Cardiac septum (tissue), 1 donor: ENCODE results near the gene MGAT1. TPM values are rescaled to one million over a fixed set of nuclear protein-coding genes. Genes with fewer than 3 reads are reported as not detected.

Experiments used
- DNase-seq: peaks from one replicate; pipeline ENCODE4 v3.0.0-alpha.2; 2020; ENCODE audit warnings: low spot score
- intact Hi-C: fragments of 100-400 bp; cut with DNase I; formaldehyde crosslinking; loops from one replicate; pipeline ENCODE4 v1.14.0; 2022
- total RNA-seq: library from RNA; stranded (reverse); fragmentation: NEBNext Ultra II Directional; extraction: Animal tissue kit (Norgen Biotek cat#: 25700); gene quantifications from one replicate; pipeline ENCODE4 v1.2.1, GENCODE V29; 2021
- donor health status: DM: no; HTN: no; CAD: no.

Gene MGAT1
- total RNA-seq, 1 donor from 2014 or later: 66.0 TPM

- intact Hi-C loops: no loop called here
- no peak for DNase-seq
These were observed 23.3 kb upstream of the MGAT1 start for GRCh38 chr5:180825768-180826525.

- intact Hi-C loops: no loop called here
- DNase-seq: no peak
These were observed 22.2 kb upstream of the MGAT1 start for GRCh38 chr5:180824630-180825476.

- no peak for DNase-seq
- intact Hi-C loops: no loop called here
These were observed 21.5 kb upstream of the MGAT1 start for GRCh38 chr5:180823940-180824629.

GRCh38 chr5:180823346-180823745 lies 20.7 kb upstream of the MGAT1 start:
- intact Hi-C loops: no loop called here
- DNase-seq: no peak

GRCh38 chr5:180821538-180821937 lies 18.9 kb upstream of the MGAT1 start:
- DNase-seq: no peak
- intact Hi-C loops: no loop called here

GRCh38 chr5:180820788-180821321 lies 18.2 kb upstream of the MGAT1 start:
- intact Hi-C loops: no loop called here
- no peak for DNase-seq

GRCh38 chr5:180818677-180819341 lies 16.2 kb upstream of the MGAT1 start:
- intact Hi-C loops: loop anchor here (10.0 kb wide), 1 partner anchor 426 kb away; the partner anchor contains the start of gene RACK1
- DNase-seq: no peak

- DNase-seq: no peak
- intact Hi-C loops: loop anchor here (10.0 kb wide), 1 partner anchor 427 kb away; the partner anchor contains the start of gene RACK1
These were observed 15.5 kb upstream of the MGAT1 start for GRCh38 chr5:180817893-180818674.

GRCh38 chr5:180816608-180817534 lies 14.3 kb upstream of the MGAT1 start:
- intact Hi-C loops: loop anchor here (10.0 kb wide), 1 partner anchor 428 kb away; the partner anchor contains the start of gene RACK1
- no peak for DNase-seq

GRCh38 chr5:180815293-180815917 lies 12.8 kb upstream of the MGAT1 start:
- DNase-seq: no peak
- intact Hi-C loops: loop anchor here (10.0 kb wide), 1 partner anchor 429 kb away; the partner anchor contains the start of gene RACK1

- intact Hi-C loops: loop anchor here (10.0 kb wide), 1 partner anchor 431 kb away; the partner anchor contains the start of gene RACK1
- DNase-seq: no peak
These were observed 10.8 kb upstream of the MGAT1 start for GRCh38 chr5:180813420-180813819.

- DNase-seq: no peak
- intact Hi-C loops: loop anchor here (2.0 to 10.0 kb wide), 2 partner anchors 49 to 433 kb away; partner anchors contain the start of genes RACK1 and ZFP62
These were observed 9.1 kb upstream of the MGAT1 start for GRCh38 chr5:180811623-180812124.

GRCh38 chr5:180810959-180811622 lies 8.5 kb upstream of the MGAT1 start:
- intact Hi-C loops: loop anchor here (1.0 to 10.0 kb wide), 4 partner anchors 9 to 434 kb away; partner anchors contain the start of genes MGAT1, RACK1 and ZFP62
- no peak for DNase-seq

- peak; percentile 99 for DNase-seq
- intact Hi-C loops: loop anchor here (1.0 to 10.0 kb wide), 4 partner anchors 8 to 434 kb away; partner anchors contain the start of genes MGAT1, RACK1 and ZFP62
These were observed 7.8 kb upstream of the MGAT1 start for GRCh38 chr5:180810210-180810958.
